ENCODE measurements around the gene STK10. TPM values are rescaled to one million over a fixed set of nuclear protein-coding genes. Genes with fewer than 3 reads are reported as not detected.
"Not testable (repeated sequence)": the region's sequence is repeated elsewhere in the genome, so short reads cannot be mapped to it uniquely, and the experiment has no call there.

Gene STK10
- total RNA-seq, 2 donors from 2014 or later, result 25.6 to 39.2 TPM

GRCh38 chr5:172159016-172159415 is 29.0 kb downstream of the STK10 start:
- no peaks in the 10 kb centered on the region for H3K9me3 ChIP-seq
- H3K27ac ChIP-seq, result no peak overlapping the region
- no peaks in the 10 kb centered on the region for H3K27me3 ChIP-seq (replicated peaks; ENCODE audit: insufficient read depth)
- no peaks in the 10 kb centered on the region for H3K4me1 ChIP-seq (ENCODE audit: control insufficient read depth in 1 of 2, low read depth in 2 of 2)
- ATAC-seq (ENCODE audit: insufficient number of reproducible peaks, low FRiP score, low read depth), result no peak
- H3K36me3 ChIP-seq, result peaks cover 4% of the 10 kb centered on the region
- DNase-seq (ENCODE audit: low spot score), result no peak
- H3K4me3 ChIP-seq, result no peak overlapping the region
- TF ChIP-seq CTCF (IDR thresholded peaks at IDR 0.05), result no peak

- DNase-seq (ENCODE audit: low spot score), result no peak
- H3K27ac ChIP-seq, result no peak overlapping the region
- ATAC-seq (ENCODE audit: insufficient number of reproducible peaks, low FRiP score, low read depth), result no peak
Observed at GRCh38 chr5:172156541-172156994, 31.5 kb downstream of the STK10 start.

GRCh38 chr5:172155101-172155500 is 32.9 kb downstream of the STK10 start:
- H3K9me3 ChIP-seq; H3K36me3 ChIP-seq; H3K27me3 ChIP-seq (replicated peaks; ENCODE audit: insufficient read depth); DNase-seq (ENCODE audit: low spot score); H3K4me1 ChIP-seq (ENCODE audit: control insufficient read depth in 1 of 2, low read depth in 2 of 2); H3K27ac ChIP-seq; H3K4me3 ChIP-seq; ATAC-seq (ENCODE audit: insufficient number of reproducible peaks, low FRiP score, low read depth): not testable (repeated sequence)

More at GRCh38 chr5:172156541-172156994, 31.5 kb downstream of the STK10 start:
- Histone ChIP-seq H3K4me3 (no peak overlapping the region), H3K4me1 (ENCODE audit: control insufficient read depth in 1 of 2, low read depth in 2 of 2) (no peaks in the 10 kb centered on the region), H3K9me3 (no peaks in the 10 kb centered on the region), H3K36me3 (peaks cover 4% of the 10 kb centered on the region), H3K27me3 (replicated peaks; ENCODE audit: insufficient read depth) (no peaks in the 10 kb centered on the region)
- no peak for TF ChIP-seq CTCF (IDR thresholded peaks at IDR 0.05)

- no peak for TF ChIP-seq CTCF (IDR thresholded peaks at IDR 0.05)
- Histone ChIP-seq H3K4me3 (no peak overlapping the region), H3K4me1 (ENCODE audit: control insufficient read depth in 1 of 2, low read depth in 2 of 2) (no peaks in the 10 kb centered on the region)
Observed at GRCh38 chr5:172153695-172154094, 34.3 kb downstream of the STK10 start.

GRCh38 chr5:172151661-172152210 is 36.3 kb downstream of the STK10 start:
- H3K27me3 ChIP-seq (replicated peaks; ENCODE audit: insufficient read depth), result no peaks in the 10 kb centered on the region
- ATAC-seq (ENCODE audit: insufficient number of reproducible peaks, low FRiP score, low read depth), result no peak
- TF ChIP-seq CTCF (IDR thresholded peaks at IDR 0.05), result no peak
- H3K27ac ChIP-seq, result no peak overlapping the region
- no peak overlapping the region for H3K4me3 ChIP-seq
- DNase-seq (ENCODE audit: low spot score), result no peak
- no peaks in the 10 kb centered on the region for H3K9me3 ChIP-seq
- H3K4me1 ChIP-seq (ENCODE audit: control insufficient read depth in 1 of 2, low read depth in 2 of 2), result no peaks in the 10 kb centered on the region
- H3K36me3 ChIP-seq, result peaks cover 4% of the 10 kb centered on the region

More at GRCh38 chr5:172153695-172154094, 34.3 kb downstream of the STK10 start:
- H3K9me3 ChIP-seq, result no peaks in the 10 kb centered on the region
- no peaks in the 10 kb centered on the region for H3K27me3 ChIP-seq (replicated peaks; ENCODE audit: insufficient read depth)
- H3K27ac ChIP-seq, result no peak overlapping the region
- ATAC-seq (ENCODE audit: insufficient number of reproducible peaks, low FRiP score, low read depth), result no peak
- peaks cover 4% of the 10 kb centered on the region for H3K36me3 ChIP-seq
- DNase-seq (ENCODE audit: low spot score), result no peak

Data from thoracic aorta (tissue), 2 donors.